ENCODE results near the gene MINAR2.
A peak's percentile ranks its signal among the peaks of the same experiment; 100 is the strongest.

The MINAR2 gene

DNA sequence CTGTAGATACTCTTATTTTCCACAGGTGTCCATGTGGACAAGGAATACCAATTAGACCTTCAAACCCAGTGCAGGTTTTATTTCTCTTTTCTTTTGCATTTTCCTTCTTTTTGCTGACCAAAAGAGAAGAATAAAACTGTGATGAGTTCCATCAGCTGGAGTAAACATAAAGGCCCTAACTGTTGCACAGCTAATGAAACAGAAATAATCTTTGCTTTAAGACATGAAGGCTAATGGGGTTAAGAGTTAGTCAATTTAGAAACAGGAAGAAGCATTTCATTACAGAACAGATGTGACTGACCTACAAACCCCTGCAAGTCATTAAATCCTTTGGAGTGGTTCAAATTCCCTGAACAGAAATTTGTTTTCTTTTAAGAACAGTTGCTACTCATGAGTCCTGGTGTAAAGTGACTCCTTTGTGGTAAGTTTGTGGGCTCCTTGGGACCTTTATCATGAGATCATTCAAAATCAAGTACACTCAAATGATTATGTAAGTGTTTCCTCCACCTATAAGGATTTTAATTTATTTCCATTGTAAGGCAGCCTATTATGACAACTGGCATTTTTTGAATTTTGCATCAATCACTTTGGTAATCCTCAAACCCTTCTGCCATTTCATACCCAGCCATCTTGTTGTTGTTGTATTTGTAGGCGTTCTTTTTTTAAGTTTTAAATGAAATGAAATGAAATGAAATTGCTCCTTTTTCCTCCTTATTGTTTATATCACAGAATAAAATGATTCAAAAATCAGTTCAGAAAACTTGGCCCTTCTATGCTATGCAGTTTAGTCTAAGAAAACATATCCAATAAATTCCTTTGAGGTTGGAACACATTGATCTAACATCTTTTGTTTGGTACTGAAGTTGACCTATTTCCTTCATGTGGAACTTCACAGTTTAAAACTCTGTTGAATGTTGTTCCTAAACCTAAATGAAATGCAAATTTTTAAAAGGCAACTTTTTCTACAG, 1.3 kb downstream of the MINAR2 start:
- no peak for DNase-seq (ENCODE audit: low read depth)
- H3K4me3 ChIP-seq (ENCODE audit: low read depth, low read length), result no peak overlapping the region
- TF ChIP-seq, protein P1, sequence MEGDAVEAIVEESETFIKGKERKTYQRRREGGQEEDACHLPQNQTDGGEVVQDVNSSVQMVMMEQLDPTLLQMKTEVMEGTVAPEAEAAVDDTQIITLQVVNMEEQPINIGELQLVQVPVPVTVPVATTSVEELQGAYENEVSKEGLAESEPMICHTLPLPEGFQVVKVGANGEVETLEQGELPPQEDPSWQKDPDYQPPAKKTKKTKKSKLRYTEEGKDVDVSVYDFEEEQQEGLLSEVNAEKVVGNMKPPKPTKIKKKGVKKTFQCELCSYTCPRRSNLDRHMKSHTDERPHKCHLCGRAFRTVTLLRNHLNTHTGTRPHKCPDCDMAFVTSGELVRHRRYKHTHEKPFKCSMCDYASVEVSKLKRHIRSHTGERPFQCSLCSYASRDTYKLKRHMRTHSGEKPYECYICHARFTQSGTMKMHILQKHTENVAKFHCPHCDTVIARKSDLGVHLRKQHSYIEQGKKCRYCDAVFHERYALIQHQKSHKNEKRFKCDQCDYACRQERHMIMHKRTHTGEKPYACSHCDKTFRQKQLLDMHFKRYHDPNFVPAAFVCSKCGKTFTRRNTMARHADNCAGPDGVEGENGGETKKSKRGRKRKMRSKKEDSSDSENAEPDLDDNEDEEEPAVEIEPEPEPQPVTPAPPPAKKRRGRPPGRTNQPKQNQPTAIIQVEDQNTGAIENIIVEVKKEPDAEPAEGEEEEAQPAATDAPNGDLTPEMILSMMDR (IDR thresholded peaks at IDR 0.05; ENCODE audit: control insufficient read depth, extremely low read depth, insufficient read depth), result no peak

DNA sequence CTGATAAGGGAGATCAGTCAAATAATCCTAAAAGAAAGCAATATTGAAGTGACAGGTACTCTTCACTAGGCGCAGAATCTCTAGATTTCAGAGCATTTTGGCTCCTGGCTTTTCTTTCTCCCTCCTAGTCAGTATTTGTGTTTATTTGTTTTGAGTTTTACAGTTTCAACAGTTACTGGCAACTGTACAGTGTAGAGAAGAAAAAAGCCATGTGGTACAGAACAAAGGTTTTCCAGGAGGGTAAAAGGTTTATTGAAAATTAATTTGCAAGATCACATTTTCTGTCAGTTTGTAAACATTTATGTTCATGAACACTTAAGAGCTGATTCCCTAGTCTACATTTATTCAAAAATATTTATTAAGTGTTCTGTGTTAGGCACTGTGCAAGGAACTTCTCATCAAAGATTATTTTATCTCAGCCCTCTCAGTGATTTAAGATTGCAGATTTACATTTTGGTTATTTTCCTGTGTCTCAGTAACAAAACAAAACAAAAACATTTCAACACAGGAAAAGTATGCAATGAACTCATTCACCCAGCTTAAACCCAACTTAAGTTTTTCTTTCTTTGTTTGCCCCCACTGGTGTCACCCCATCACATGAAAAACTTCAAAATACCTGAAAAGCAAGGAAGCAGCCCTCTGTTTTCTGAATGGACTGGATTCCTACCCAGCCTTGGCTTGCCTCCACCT, 12.9 kb downstream of the MINAR2 start:
- TF ChIP-seq, protein P1 (IDR thresholded peaks at IDR 0.05; ENCODE audit: control insufficient read depth, extremely low read depth, insufficient read depth), result no peak
- DNase-seq (ENCODE audit: low read depth), result no peak
- H3K4me3 ChIP-seq (ENCODE audit: low read depth, low read length), result no peak overlapping the region

DNA sequence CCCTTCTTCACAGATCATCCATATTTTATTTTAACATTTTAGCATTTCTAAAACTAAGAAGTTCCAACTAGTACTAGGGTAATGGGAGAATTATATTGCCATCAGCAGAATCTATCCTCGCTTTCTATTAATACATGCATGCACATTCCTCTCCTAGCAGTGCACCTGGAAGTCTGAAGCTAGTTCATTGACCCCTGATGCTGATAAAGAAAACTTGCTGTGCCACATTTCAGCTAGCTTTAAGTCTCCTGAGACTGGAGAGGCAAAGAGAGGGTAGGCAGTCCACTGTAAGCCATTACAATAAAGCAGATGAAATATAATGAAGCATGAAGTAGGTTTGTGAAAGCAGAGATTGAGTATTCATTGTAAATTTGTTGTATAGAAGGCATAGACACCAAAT, 15.8 kb downstream of the MINAR2 start:
- H3K4me3 ChIP-seq (ENCODE audit: low read depth, low read length), result no peak overlapping the region
- TF ChIP-seq, protein P1 (IDR thresholded peaks at IDR 0.05; ENCODE audit: control insufficient read depth, extremely low read depth, insufficient read depth), result no peak
- DNase-seq (ENCODE audit: low read depth), result no peak

DNA sequence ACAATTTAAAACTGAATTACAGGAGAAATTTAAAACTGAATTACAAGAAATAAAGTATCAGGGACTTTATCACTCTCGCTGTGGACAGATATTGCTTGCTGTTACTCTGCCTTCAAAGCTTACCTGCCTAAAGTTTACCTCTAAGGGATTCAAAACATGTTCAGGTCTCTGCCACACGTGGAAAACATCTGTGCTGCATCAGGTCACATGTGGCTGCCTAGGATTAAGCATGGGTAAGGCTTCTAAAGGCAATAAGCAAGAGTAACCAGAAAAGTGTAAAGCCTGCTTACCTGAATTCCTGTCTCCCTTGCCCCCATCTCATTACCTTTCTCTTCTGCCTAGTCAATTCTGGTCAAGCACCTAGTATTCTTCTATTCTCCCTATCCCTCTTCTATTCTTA, 18.9 kb downstream of the MINAR2 start:
- no peak for DNase-seq (ENCODE audit: low read depth)
- TF ChIP-seq, protein P1 (IDR thresholded peaks at IDR 0.05; ENCODE audit: control insufficient read depth, extremely low read depth, insufficient read depth), result no peak
- no peak overlapping the region for H3K4me3 ChIP-seq (ENCODE audit: low read depth, low read length)

DNA sequence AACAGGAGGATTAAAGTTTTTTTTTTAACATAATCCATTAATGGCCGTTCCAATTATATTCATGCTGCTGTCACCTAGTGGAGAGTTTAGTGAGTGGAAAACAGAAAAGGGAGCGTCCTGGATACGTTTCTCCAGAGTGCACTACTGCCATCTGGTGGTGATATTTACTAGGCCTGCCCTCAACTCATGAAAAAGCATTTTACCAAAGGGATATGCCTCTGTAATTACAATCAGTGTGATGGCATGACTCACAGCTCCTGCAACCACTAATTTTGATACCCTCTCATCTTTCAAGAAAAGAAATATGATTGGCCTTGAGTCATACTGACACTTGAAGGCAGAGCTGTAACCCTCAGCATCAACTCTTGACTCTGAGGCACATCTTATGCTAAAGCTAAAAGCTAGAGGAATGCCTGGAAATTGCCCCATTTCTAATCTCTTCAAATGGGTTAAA, 20.1 kb downstream of the MINAR2 start:
- peak; percentile 76 for DNase-seq (ENCODE audit: low read depth)
- TF ChIP-seq, protein P1 (IDR thresholded peaks at IDR 0.05; ENCODE audit: control insufficient read depth, extremely low read depth, insufficient read depth), result peak; percentile 99
- H3K4me3 ChIP-seq (ENCODE audit: low read depth, low read length), result no peak overlapping the region

DNA sequence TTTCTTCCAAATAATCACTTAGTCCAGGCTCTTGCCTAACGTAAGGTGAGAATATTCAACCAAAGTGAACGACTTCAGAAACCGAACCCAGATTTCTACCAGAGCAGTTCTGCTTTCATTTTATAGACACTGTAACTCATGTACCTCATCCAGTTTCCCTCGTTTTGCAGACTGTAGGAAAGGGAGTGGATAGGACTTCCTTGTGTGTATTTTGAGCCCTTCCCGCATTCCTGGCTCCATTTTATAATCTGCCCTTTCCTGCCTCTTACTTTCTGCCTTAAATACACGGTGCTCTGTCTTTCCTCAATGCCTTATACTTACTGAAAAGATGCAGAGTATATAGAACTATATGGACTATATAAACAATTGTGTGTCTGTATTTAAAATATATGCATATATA, 20.8 kb downstream of the MINAR2 start:
- TF ChIP-seq, protein P1 (IDR thresholded peaks at IDR 0.05; ENCODE audit: control insufficient read depth, extremely low read depth, insufficient read depth), result no peak
- H3K4me3 ChIP-seq (ENCODE audit: low read depth, low read length), result no peak overlapping the region
- no peak for DNase-seq (ENCODE audit: low read depth)

Data from LNCaP clone FGC (cell line).